Measurements from ENCODE around the gene CD52. TPM values are rescaled to one million over a fixed set of nuclear protein-coding genes. Genes with fewer than 3 reads are reported as not detected.

The CD52 gene, protein sequence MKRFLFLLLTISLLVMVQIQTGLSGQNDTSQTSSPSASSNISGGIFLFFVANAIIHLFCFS
- 1 to 10 TPM; 1.7 to 9.6 (median 5.3) TPM for polyA plus RNA-seq (ENCODE audit: insufficient read length in 4 of 4)

DNA sequence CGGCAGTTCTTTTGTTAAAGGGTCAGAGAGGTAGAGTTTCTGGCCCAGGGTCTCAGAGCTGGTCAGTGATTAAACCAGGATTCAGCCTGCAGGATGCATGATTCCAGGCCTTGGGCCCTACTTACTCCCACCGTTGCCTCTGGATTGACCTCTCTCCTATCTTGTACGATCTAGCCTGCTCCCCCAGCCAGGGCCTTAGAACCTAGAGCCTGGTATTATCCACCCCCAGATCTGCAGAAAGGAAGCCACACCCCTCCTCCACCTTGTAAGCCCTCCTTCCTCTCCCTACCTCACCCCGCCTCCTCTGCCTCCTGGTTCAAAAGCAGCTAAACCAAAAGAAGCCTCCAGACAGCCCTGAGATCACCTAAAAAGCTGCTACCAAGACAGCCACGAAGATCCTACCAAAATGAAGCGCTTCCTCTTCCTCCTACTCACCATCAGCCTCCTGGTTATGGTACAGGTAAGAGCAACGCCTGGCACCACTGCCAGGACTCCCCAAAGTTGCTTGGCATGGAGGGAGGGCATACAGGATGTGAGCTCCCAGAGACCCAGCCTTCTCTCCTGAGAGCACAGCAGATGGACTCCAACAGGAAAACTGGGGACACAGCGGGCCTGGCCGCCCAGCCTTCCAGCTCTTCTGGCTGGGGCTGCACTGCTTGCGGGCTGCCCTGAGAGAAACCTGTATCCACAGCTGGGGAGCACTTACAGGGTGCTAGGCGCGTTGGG lies at the start of gene CD52:
Gene CD52 (plus strand): TSS at position 347 of the 726 bp plus-strand sequence. CDS start 60 bp downstream, at position 407.
- no peak for DNase-seq (ENCODE audit: low read depth in 4 of 4, low spot score in 2 of 4)

GRCh38 chr1:26268290-26269197 lies 49.2 kb upstream of the CD52 start:
- no peak for DNase-seq (ENCODE audit: low read depth in 4 of 4, low spot score in 2 of 4)

GRCh38 chr1:26269198-26269550 lies 48.6 kb upstream of the CD52 start:
- DNase-seq (ENCODE audit: low read depth in 4 of 4, low spot score in 2 of 4), result no peak

- no peak for DNase-seq (ENCODE audit: low read depth in 4 of 4, low spot score in 2 of 4)
Observed at GRCh38 chr1:26274801-26275425, 42.8 kb upstream of the CD52 start.

DNA sequence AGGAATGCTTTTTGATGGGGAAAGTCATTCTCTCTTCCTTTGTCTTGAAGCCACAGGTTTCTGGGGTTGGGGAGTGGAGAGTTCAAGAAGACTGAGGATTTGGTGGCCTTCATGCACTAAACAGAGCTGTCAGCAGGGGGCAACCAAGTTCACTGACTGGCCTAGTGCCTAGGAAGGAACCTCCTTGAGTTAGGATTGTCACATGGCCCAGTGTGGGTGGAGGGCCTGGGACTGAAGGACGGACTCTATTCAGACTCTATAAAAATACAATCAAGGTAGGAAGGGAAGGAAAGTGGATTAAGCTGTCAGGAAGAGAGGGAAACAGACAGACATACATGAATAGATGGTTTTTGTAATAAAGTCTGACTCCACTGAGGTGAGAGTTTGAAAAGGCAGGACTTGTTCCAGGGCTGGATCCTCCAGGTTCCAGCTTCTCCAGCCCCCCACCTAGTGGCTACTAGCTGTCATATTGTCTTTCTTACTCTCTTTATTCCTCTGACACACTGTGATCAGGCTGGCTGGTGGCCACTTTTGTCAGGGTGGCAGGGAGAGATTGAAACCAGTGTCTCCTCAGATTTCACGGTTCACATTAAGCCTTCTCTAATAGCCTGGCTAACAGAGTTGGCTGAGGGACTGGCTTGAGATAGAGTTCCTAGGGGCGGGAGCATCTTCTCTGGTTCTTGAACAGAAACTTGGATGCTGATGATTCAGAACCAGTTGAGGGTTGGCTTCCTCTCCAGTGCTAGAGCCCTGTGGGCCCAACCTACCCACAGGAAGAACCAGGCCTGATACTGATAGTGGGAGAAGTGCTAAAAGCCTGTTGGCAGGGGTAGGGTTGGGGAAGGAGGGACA lies 42.0 kb upstream of the CD52 start:
- peak in 2 of 4 donors; percentile 37 to 69 for DNase-seq (ENCODE audit: low read depth in 4 of 4, low spot score in 2 of 4)

GRCh38 chr1:26276432-26276838 lies 41.3 kb upstream of the CD52 start:
- DNase-seq (ENCODE audit: low read depth in 4 of 4, low spot score in 2 of 4), result no peak

- no peak for DNase-seq (ENCODE audit: low read depth in 4 of 4, low spot score in 2 of 4)
Observed at GRCh38 chr1:26277261-26277661, 40.5 kb upstream of the CD52 start.

- DNase-seq (ENCODE audit: low read depth in 4 of 4, low spot score in 2 of 4), result no peak
Observed at GRCh38 chr1:26277719-26278118, 40.0 kb upstream of the CD52 start.

GRCh38 chr1:26278303-26278702 lies 39.5 kb upstream of the CD52 start:
- no peak for DNase-seq (ENCODE audit: low read depth in 4 of 4, low spot score in 2 of 4)

DNA sequence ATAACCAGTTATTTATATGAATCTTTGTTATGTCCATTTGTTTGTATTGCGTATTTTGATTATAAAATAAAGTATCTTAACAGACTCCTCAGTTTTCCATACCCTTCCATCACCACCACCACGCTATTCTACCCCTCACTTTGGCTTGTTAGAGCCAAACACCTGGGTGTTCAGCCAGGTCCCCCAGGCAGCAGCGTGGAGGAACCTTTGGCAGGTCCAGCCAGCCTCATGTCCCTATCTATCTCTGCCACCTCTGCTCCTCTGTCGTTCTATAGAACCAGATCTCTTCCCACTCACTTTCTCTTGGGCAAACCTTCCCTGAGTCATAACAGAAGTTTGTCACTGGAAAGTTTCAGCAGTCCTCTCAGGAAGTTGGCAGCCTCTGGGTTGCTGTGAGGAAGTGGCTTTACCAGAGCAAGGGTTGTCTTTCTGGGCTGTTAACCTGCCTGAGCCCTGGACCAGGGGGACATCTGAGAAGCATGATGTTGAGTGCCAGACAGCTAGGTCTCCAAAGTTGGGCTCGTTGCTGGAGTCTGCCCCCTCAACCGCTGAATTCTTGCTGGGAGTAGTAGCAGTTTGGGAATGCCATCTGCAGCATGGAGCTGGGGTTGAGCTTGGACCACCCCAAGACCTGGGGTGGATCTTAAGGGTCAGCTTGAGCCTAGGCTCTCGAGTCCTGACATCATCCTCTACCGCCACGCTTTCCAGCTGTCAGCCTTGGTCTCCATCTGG lies 38.9 kb upstream of the CD52 start:
- no peak for DNase-seq (ENCODE audit: low read depth in 4 of 4, low spot score in 2 of 4)

GRCh38 chr1:26279456-26280332 lies 38.1 kb upstream of the CD52 start, which contains the start of gene SH3BGRL3:
TSS of gene SH3BGRL3 (plus strand) at chr1:26280086. CDS start at chr1:26280156, 70 bp downstream.
- DNase-seq (ENCODE audit: low read depth in 4 of 4, low spot score in 2 of 4), result peak in 3 of 4 donors; percentile 63 to 71 (median 70)

GRCh38 chr1:26280333-26281042 lies 37.3 kb upstream of the CD52 start:
- no peak for DNase-seq (ENCODE audit: low read depth in 4 of 4, low spot score in 2 of 4)

DNA sequence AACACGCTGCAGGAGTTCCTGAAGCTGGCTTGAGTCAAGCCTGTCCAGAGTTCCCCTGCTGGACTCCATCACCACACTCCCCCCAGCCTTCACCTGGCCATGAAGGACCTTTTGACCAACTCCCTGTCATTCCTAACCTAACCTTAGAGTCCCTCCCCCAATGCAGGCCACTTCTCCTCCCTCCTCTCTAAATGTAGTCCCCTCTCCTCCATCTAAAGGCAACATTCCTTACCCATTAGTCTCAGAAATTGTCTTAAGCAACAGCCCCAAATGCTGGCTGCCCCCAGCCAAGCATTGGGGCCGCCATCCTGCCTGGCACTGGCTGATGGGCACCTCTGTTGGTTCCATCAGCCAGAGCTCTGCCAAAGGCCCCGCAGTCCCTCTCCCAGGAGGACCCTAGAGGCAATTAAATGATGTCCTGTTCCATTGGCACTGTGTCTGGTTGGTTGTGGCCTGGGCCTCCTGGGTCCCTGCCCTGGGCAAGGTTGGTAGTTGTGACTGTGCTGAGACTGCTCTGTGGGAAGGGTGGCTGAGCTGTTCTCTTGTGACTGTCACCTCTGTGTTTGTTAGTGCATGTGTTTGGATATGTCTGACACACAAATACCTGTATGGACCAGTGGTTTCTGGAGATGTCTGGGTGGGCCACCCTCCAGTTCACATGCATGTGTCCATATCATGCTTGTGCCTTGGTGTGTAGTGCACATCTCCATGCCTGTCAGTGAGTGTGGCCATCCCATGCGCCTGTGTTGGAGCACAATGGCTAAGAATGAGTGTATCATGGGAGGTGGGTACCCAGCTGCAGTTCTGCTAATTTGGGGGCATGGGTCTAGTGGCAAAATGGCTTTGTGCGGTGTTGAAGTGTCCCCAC lies 36.4 kb upstream of the CD52 start:
- no peak for DNase-seq (ENCODE audit: low read depth in 4 of 4, low spot score in 2 of 4)

GRCh38 chr1:26281971-26282370 lies 35.8 kb upstream of the CD52 start:
- DNase-seq (ENCODE audit: low read depth in 4 of 4, low spot score in 2 of 4), result peak in 2 of 4 donors; percentile 34 to 50

DNA sequence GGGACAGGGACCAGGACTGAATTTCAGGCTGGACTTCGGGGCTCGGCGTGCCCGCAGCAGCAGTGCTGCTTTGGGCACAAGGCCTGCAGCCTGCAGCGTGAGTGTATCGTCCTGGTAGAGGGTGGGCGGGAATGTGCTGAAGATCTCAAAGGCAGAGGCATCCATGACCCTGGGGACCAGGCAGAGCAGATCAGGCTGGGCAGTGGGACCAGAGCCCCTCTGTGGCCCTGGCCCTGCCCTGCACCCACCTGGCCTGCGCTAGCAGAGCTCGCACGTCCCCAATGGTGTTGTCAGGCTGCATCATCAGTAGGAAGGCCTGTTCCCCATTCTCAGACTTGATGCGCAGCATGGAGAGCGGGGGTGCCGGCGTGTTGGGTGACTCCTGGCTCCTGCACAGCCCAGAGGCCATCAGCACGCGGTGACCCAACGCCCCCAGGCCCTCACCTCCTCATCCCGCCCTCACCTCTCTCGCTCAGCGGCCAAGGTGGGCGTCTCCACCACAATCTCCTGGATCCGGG lies 35.3 kb upstream of the CD52 start:
- no peak for DNase-seq (ENCODE audit: low read depth in 4 of 4, low spot score in 2 of 4)

- no peak for DNase-seq (ENCODE audit: low read depth in 4 of 4, low spot score in 2 of 4)
Observed at GRCh38 chr1:26283279-26283853, 34.4 kb upstream of the CD52 start.

All from left renal cortex interstitium (tissue), 4 donors.